ENCODE results near the gene NFATC2.

- TF ChIP-seq CTCF (IDR thresholded peaks at IDR 0.05 in 4 of 5, conservative IDR thresholded peaks at IDR 0.05 in 1 of 5) (no peak), POLR2A (IDR thresholded peaks at IDR 0.05) (no peak)
Observed at GRCh38 chr20:51563174-51563485, 20.6 kb upstream of the NFATC2 start.
